PC-3 (cell line): Measurements from ENCODE around the gene ANKLE1. TPM values are rescaled to one million over a fixed set of nuclear protein-coding genes. Genes with fewer than 3 reads are reported as not detected.

Experiments
- ATAC-seq: fragments of 200-7000 bp; cut with Tn5 transposase; 2 replicates; pipeline ENCODE4 v1.9.1; 2020; ENCODE audit warnings: mild to moderate bottlenecking, moderate library complexity
- BruUV-seq: library from RNA; stranded (reverse); fragments of 400-500 nt; replicated peaks from 2 replicates; lab custom pipeline; 2021; lab: Mats Ljungman, UMichigan
- CTCF ChIA-PET: fragments of 300-600 bp; sonication (Branson Sonifier 250); formaldehyde crosslinking; loops from one replicate; lab custom pipeline; 2022; ENCODE audit warnings: antibody characterized with exemption; lab: Charles Lee
- POLR2A ChIA-PET: fragments of 300-600 bp; sonication (Branson Sonifier 250); formaldehyde crosslinking; loops from one replicate; lab custom pipeline; 2022; ENCODE audit warnings: antibody characterized with exemption; ENCODE audit not compliant: unreplicated experiment; lab: Charles Lee
- DNase-seq: peaks from one replicate; pipeline ENCODE4 v3.0.0-alpha.2; 2015
- H2AFZ ChIP-seq: fragments of 300-600 bp; sonication (generic); 2 replicates; pipeline ENCODE4 v1.6.0; 2016; ENCODE audit warnings: antibody characterized with exemption, low read length
- H3F3A ChIP-seq: fragments of 300-600 bp; sonication (generic); one replicate; pipeline ENCODE4 v1.6.0; 2017; ENCODE audit warnings: antibody characterized with exemption, low read length, control low read depth, mild to moderate bottlenecking; ENCODE audit not compliant: unreplicated experiment
- H3K27ac ChIP-seq: fragments of 300-600 bp; sonication (generic); 2 replicates; pipeline ENCODE4 v1.5.1; 2016; ENCODE audit warnings: mild to moderate bottlenecking, low read length
- H3K27me3 ChIP-seq: fragments of 300-600 bp; sonication (generic); 2 replicates; pipeline ENCODE4 v1.6.1; 2016; ENCODE audit warnings: low read length, mixed read lengths
- H3K36me3 ChIP-seq: fragments of 300-600 bp; sonication (generic); 2 replicates; pipeline ENCODE4 v1.6.1; 2016; ENCODE audit warnings: low read depth, mixed run types, low read length, mixed read lengths
- H3K4me1 ChIP-seq: fragments of 300-600 bp; sonication (generic); 2 replicates; pipeline ENCODE4 v1.5.1; 2016; ENCODE audit warnings: low read length; ENCODE audit not compliant: insufficient read depth
- H3K4me2 ChIP-seq: fragments of 300-600 bp; sonication (generic); 2 replicates; pipeline ENCODE4 v1.6.0; 2016; ENCODE audit warnings: low read length
- H3K4me3 ChIP-seq: fragments of 300-600 bp; sonication (generic); 2 replicates; pipeline ENCODE4 v1.5.1; 2016; ENCODE audit warnings: mild to moderate bottlenecking, low read length, mixed read lengths
- H3K79me2 ChIP-seq: fragments of 300-600 bp; sonication (generic); 2 replicates; pipeline ENCODE4 v1.6.1; 2017; ENCODE audit warnings: low read length, mixed read lengths
- H3K9ac ChIP-seq: fragments of 300-600 bp; sonication (generic); 2 replicates; pipeline ENCODE4 v1.6.0; 2016; ENCODE audit warnings: mild to moderate bottlenecking, low read length
- H3K9me2 ChIP-seq: fragments of 300-600 bp; sonication (generic); replicated peaks from 2 replicates; pipeline ENCODE4 v1.6.1; 2016; ENCODE audit warnings: mixed run types, low read length, mixed read lengths
- H3K9me3 ChIP-seq: fragments of 300-600 bp; sonication (generic); 2 replicates; pipeline ENCODE4 v1.6.1; 2016; ENCODE audit warnings: low read length, mixed read lengths
- H4K20me1 ChIP-seq: fragments of 300-600 bp; sonication (generic); 2 replicates; pipeline ENCODE4 v1.6.1; 2016; ENCODE audit warnings: low read length, mixed read lengths
- EZH2 ChIP-seq: fragments of 300-600 bp; sonication (generic); IDR thresholded peaks from one replicate; pipeline ENCODE4 v1.6.1; 2017; ENCODE audit warnings: antibody characterized with exemption, mild to moderate bottlenecking, low read length; ENCODE audit not compliant: unreplicated experiment
- EZH2phosphoT487 ChIP-seq: fragments of 300-600 bp; sonication (generic); IDR thresholded peaks from 2 replicates; pipeline ENCODE4 v1.6.1; 2018; ENCODE audit warnings: mild to moderate bottlenecking, antibody characterized with exemption, low read length, borderline replicate concordance
- intact Hi-C: fragments of 100-400 bp; cut with micrococcal nuclease; formaldehyde crosslinking; loops from 2 replicates; pipeline ENCODE4 v1.9.0; 2023
- total RNA-seq: library from RNA; depleted of rRNA; stranded (reverse); fragments of >200 nt; gene quantifications from 2 replicates; pipeline ENCODE4 v1.2.3, GENCODE V29; 2014
- TF ChIP-seq, protein P1 (sequence below): fragments of 300-600 bp; sonication (generic); conservative IDR thresholded peaks from 2 replicates; pipeline ENCODE4 v1.5.1; 2017; ENCODE audit warnings: antibody characterized with exemption, low read depth, mild to moderate bottlenecking, low read length

ANKLE1 gene
- total RNA-seq, 1 experiment from 2014 or later = 2.2 TPM

DNA sequence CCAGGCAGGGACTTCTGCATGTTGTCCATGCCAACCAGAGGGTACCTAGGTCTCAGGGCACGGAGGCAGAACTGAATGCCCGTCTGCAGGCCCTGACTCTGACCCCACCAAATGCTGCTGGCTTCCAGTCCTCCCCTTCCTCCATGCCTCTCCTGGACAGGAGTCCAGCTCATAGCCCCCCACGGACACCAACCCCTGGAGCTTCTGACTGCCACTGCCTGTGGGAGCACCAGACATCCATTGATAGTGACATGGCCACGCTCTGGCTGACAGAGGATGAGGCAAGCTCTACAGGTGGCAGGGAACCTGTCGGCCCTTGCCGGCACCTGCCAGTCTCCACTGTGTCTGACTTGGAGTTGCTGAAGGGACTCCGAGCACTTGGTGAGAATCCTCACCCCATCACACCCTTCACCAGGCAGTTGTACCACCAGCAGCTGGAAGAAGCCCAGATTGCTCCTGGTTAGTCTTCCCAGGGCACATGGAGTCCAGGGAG lies 1.8 kb downstream of the ANKLE1 start:
- Histone ChIP-seq H3K4me3 (no peak overlapping the region), H3K27ac (no peak overlapping the region), H3K4me1 (no peaks in the 10 kb centered on the region), H3K9me3 (no peaks in the 10 kb centered on the region), H3F3A (no peaks in the 10 kb centered on the region), H3K27me3 (no peaks in the 10 kb centered on the region), H3K79me2 (no peaks in the 10 kb centered on the region), H3K9me2 (no peaks in the 10 kb centered on the region), H3K4me2 (no peak overlapping the region), H2AFZ (no peak overlapping the region), H4K20me1 (no peaks in the 10 kb centered on the region), H3K9ac (no peak overlapping the region), H3K36me3 (no peaks in the 10 kb centered on the region)
- no TSS peak for BruUV-seq
- intact Hi-C loops = loop anchor here (2.0 kb wide), 1 partner anchor 79 kb away; no protein-coding TSS in a partner anchor
- CTCF ChIA-PET = no interaction called here
- no peak for DNase-seq
- POLR2A ChIA-PET = no interaction called here
- TF ChIP-seq EZH2 = no peak
- TF ChIP-seq, protein P1, sequence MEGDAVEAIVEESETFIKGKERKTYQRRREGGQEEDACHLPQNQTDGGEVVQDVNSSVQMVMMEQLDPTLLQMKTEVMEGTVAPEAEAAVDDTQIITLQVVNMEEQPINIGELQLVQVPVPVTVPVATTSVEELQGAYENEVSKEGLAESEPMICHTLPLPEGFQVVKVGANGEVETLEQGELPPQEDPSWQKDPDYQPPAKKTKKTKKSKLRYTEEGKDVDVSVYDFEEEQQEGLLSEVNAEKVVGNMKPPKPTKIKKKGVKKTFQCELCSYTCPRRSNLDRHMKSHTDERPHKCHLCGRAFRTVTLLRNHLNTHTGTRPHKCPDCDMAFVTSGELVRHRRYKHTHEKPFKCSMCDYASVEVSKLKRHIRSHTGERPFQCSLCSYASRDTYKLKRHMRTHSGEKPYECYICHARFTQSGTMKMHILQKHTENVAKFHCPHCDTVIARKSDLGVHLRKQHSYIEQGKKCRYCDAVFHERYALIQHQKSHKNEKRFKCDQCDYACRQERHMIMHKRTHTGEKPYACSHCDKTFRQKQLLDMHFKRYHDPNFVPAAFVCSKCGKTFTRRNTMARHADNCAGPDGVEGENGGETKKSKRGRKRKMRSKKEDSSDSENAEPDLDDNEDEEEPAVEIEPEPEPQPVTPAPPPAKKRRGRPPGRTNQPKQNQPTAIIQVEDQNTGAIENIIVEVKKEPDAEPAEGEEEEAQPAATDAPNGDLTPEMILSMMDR = no peak
- TF ChIP-seq EZH2phosphoT487 = no peak
- no peak for ATAC-seq

DNA sequence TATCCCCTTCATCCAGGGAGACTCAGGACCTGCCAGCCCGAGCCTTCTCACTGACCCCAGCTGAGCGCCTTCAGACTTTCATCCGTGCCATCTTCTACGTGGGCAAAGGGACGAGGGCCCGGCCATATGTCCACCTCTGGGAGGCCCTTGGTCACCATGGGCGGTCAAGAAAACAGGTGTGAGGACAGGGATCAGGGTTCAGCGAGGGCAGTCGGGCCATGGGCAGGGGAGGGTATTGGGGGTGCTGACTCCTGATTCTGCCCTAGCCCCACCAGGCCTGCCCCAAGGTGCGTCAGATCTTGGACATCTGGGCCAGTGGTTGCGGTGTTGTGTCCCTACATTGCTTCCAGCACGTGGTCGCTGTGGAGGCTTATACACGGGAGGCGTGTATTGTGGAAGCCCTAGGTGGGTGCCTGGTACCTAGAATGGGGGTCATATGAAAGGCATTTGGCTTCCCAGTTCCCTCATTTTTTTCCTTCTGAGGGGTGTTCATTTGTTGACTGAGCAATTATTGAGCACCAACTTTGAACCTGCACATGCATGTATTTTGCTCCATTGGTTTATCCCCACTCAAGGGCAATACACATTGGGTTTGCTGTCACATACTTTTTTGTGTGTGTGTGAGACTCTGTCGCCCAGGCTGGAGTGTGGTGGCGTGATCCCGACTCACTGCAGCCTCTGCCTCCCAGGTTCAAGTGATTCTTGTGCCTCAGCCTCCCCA lies 3.9 kb downstream of the ANKLE1 start:
- Histone ChIP-seq H2AFZ (no peak overlapping the region), H3F3A (no peaks in the 10 kb centered on the region), H3K27me3 (no peaks in the 10 kb centered on the region), H3K79me2 (no peaks in the 10 kb centered on the region), H3K9ac (no peak overlapping the region), H3K4me2 (no peak overlapping the region), H3K9me3 (no peaks in the 10 kb centered on the region), H3K9me2 (no peaks in the 10 kb centered on the region), H3K27ac (no peak overlapping the region), H4K20me1 (no peaks in the 10 kb centered on the region), H3K36me3 (no peaks in the 10 kb centered on the region), H3K4me3 (no peak overlapping the region), H3K4me1 (no peaks in the 10 kb centered on the region)
- no peak for DNase-seq
- ChIA-PET CTCF (interaction anchor here (0.6 kb wide), 1 partner anchor 48 kb away, joined by 5 read pairs; no protein-coding TSS in a partner anchor), POLR2A (no interaction called here)
- no peak for ATAC-seq
- TF ChIP-seq EZH2 (no peak), EZH2phosphoT487 (no peak)
- TF ChIP-seq, protein P1 = no peak
- intact Hi-C loops = no loop called here
- no TSS peak for BruUV-seq

DNA sequence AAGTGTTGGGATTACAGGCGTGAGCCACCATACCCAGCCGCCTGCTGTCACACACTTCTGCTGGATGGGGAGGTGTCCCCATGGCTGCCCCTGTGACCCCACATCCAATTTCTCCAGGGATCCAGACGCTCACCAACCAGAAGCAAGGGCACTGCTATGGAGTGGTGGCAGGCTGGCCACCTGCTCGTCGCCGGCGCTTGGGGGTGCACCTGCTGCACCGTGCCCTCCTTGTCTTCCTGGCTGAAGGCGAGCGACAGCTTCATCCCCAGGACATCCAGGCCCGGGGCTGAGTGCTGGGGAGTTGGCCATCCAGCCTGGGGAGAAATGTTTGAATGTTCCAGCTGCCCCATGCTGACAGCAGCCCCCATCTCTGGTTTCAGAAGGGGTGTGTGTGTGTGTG lies 4.6 kb downstream of the ANKLE1 start:
- no peaks in the 10 kb centered on the region for H3K9me2 ChIP-seq
- H3K4me1 ChIP-seq = no peaks in the 10 kb centered on the region
- intact Hi-C loops = no loop called here
- DNase-seq (no peak), ATAC-seq (no peak)
- no peaks in the 10 kb centered on the region for H3K79me2 ChIP-seq
- H4K20me1 ChIP-seq = no peaks in the 10 kb centered on the region
- no peak overlapping the region for H3K27ac ChIP-seq
- ChIA-PET CTCF (interaction anchor here (0.6 kb wide), 1 partner anchor 31 kb away, joined by 8 read pairs; no protein-coding TSS in a partner anchor), POLR2A (no interaction called here)
- H3F3A ChIP-seq = no peaks in the 10 kb centered on the region
- H3K36me3 ChIP-seq = no peaks in the 10 kb centered on the region
- no peaks in the 10 kb centered on the region for H3K9me3 ChIP-seq
- no peaks in the 10 kb centered on the region for H3K27me3 ChIP-seq
- TF ChIP-seq EZH2phosphoT487 (no peak), EZH2 (no peak)
- TF ChIP-seq, protein P1 = no peak
- no peak overlapping the region for H2AFZ ChIP-seq
- no peak overlapping the region for H3K4me2 ChIP-seq
- BruUV-seq = no TSS peak
- no peak overlapping the region for H3K9ac ChIP-seq
- H3K4me3 ChIP-seq = no peak overlapping the region
